ENCODE measurements around the gene GAMT. TPM values are rescaled to one million over a fixed set of nuclear protein-coding genes. Genes with fewer than 3 reads are reported as not detected.

GAMT gene
- 30.6 and 33.9 TPM in 2 replicates for total RNA-seq

DNA sequence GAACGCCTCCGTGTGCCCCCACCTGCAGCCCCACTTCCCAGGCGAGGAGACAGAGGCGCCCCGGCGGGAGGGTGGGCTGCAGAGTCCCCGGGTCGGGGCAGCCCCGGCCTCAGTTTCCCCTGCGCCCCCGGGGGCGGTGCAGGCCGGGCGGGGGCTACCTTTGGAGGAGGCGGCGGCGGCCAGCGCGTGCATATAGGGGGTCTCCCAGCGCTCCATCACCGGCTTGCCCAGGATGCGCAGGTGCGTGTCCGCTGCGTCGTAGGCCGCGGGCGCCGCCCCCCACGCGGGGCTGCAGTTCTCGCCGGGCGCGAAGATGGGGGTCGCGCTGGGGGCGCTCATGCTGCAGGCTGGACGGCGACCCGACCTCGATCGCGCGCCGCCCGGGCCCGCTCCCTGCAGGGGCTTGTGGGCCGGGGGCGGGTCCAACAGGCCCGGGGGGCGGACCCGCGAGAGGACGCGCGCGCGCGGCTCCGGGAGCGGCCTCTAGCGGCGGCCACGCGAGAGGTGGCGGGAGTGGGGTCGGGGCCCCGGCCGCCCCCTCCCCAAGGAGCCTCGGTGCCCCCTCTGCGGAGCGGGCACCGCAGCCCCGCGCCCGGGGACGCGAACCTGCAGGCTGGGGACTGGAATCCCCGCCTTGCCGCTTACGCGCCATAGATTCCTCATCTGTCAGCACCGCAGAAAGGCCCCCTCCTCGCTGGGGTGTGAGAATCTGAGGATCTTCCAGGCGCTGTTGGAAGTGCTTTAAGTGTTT, at the start of gene GAMT:
TSS of gene GAMT (minus strand) at position 405 of the 751 bp plus-strand sequence. CDS start at position 339, 66 bp downstream.
- intact Hi-C loops (cut with micrococcal nuclease): loop anchor here (10.0 kb wide), 2 partner anchors 127 to 157 kb away; partner anchors contain the start of genes ATP5F1D, FAM174C and MIDN
- peak; percentile 45 for DNase-seq (ENCODE audit: low spot score)
- H3K4me1 Mint-ChIP-seq (ENCODE audit: low read depth): peaks cover 5% of the 10 kb centered on the region
- peak within 1 kb of the TSS; percentile 66 for H3K4me3 Mint-ChIP-seq (ENCODE audit: low read depth)
- H3K27ac Mint-ChIP-seq: no peak within 1 kb of the TSS
- H3K9me3 Mint-ChIP-seq: no peaks in the 10 kb centered on the region
- H3K36me3 Mint-ChIP-seq (ENCODE audit: low read depth): no peaks in the 10 kb centered on the region
- H3K27me3 Mint-ChIP-seq (ENCODE audit: low read depth): peaks cover 2% of the 10 kb centered on the region

DNA sequence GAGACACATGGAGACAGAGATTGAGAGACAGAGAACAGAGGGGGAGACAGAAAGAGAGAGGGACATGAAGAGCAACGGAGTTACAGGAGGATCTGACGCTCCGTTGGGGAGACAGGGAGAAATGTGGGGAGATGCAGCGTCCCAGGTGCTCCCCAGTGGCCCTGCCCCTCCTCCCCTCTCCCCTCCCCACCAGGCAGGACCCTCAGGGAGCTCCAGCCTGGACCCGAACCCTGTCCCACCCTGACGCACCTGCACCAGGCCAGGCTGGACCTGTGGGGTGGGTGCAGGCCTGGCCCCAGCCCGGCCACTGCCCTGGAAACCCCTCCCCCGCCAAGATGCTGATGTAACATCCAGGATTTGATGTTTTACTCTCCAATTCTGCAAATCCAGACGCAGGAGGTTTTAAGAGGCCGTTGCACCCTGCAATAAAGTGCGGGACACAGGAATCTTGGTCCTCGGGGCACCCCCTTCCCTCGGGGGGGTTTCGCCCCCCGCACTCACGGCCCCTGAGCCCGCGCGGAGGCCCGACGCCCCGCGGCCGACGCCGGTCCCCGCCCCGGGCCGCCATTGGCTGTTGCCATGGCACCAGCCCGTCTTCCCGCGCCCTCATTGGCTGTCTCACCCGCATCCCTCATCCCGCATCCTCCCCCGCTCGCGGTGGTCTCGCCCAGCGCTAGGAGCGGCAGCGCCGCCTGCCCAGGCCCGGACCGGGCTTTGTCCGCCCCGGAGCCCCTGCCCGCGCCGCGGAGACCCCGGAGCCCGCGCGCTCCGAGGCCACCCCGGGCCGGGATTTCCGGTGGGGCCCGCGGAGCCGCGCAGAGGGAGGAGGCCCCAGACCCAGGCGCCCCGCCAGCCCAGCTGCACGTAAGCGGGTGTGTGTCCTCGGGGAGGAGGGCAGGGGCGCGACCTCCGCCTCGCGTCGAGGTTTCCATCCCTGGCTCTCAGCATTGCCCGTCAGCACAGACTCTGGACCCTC, 48.4 kb upstream of the GAMT start, which contains the start of gene APC2:
TSS of gene APC2 (plus strand) at position 655 of the 976 bp plus-strand sequence. CDS start 2,881 bp downstream, outside the sequence.
- H3K27ac Mint-ChIP-seq: no peak within 1 kb of the TSS
- DNase-seq (ENCODE audit: low spot score): no peak
- intact Hi-C loops (cut with micrococcal nuclease): loop anchor here (10.0 kb wide), 1 partner anchor 65 kb away; the partner anchor contains the start of gene ADAMTSL5
- H3K9me3 Mint-ChIP-seq: no peaks in the 10 kb centered on the region
- no peak within 1 kb of the TSS for H3K4me3 Mint-ChIP-seq (ENCODE audit: low read depth)
- H3K36me3 Mint-ChIP-seq (ENCODE audit: low read depth): no peaks in the 10 kb centered on the region
- H3K4me1 Mint-ChIP-seq (ENCODE audit: low read depth): peaks cover 2% of the 10 kb centered on the region
- peaks cover 51% of the 10 kb centered on the region for H3K27me3 Mint-ChIP-seq (ENCODE audit: low read depth)

DNA sequence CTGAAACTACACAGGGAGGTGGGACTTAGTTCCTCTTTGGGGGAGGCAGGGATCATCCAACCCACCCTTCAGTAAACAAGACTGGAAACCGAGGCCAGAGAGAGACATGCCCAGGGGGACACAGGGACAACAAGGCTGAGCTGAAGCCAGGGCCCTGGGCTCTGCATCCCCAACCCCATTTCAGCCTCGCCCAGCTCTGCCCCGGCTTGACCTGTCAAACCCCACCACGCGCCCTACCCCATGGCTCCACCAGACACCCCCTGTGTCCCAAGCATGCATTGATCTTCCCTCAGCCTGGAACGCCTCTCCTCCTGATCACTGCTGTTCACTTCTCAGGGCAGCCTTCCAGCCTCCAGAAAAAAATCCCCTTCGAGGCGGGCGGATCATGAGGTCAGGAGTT, 46.6 kb upstream of the GAMT start:
- intact Hi-C loops (cut with micrococcal nuclease): loop anchor here (10.0 kb wide), 1 partner anchor 67 kb away; the partner anchor contains the start of gene ADAMTSL5
- no peak overlapping the region for H3K4me3 Mint-ChIP-seq (ENCODE audit: low read depth)
- H3K27me3 Mint-ChIP-seq (ENCODE audit: low read depth): peaks cover 44% of the 10 kb centered on the region
- H3K36me3 Mint-ChIP-seq (ENCODE audit: low read depth): no peaks in the 10 kb centered on the region
- DNase-seq (ENCODE audit: low spot score): no peak
- peaks cover 2% of the 10 kb centered on the region for H3K4me1 Mint-ChIP-seq (ENCODE audit: low read depth)
- no peaks in the 10 kb centered on the region for H3K9me3 Mint-ChIP-seq
- no peak overlapping the region for H3K27ac Mint-ChIP-seq

DNA sequence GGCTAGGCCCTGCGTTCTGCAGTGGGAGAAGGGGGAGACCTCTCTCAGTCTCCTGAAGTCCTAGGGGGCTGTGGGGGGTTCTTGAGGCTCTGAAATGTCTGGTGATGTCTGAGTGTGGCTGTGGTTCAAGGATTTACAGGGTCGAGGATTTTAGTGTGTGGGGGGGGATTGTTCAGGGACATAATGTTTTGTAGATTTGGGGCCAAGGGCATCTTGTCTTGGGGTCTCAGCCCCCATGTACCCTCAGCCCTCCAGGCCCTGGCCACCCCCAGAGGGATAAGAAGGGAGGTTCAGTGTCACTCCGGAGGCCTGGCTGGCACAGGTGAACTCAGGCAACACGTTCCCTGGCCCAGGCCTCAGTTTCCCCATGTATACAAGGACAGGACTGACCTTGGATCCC, 46.2 kb upstream of the GAMT start:
- intact Hi-C loops (cut with micrococcal nuclease): loop anchor here (10.0 kb wide), 1 partner anchor 67 kb away; the partner anchor contains the start of gene ADAMTSL5
- Mint-ChIP-seq H3K4me3 (ENCODE audit: low read depth) (no peak overlapping the region), H3K36me3 (ENCODE audit: low read depth) (peaks cover 4% of the 10 kb centered on the region), H3K4me1 (ENCODE audit: low read depth) (peaks cover 2% of the 10 kb centered on the region), H3K9me3 (no peaks in the 10 kb centered on the region), H3K27me3 (ENCODE audit: low read depth) (peaks cover 39% of the 10 kb centered on the region), H3K27ac (no peak overlapping the region)
- DNase-seq (ENCODE audit: low spot score): no peak

DNA sequence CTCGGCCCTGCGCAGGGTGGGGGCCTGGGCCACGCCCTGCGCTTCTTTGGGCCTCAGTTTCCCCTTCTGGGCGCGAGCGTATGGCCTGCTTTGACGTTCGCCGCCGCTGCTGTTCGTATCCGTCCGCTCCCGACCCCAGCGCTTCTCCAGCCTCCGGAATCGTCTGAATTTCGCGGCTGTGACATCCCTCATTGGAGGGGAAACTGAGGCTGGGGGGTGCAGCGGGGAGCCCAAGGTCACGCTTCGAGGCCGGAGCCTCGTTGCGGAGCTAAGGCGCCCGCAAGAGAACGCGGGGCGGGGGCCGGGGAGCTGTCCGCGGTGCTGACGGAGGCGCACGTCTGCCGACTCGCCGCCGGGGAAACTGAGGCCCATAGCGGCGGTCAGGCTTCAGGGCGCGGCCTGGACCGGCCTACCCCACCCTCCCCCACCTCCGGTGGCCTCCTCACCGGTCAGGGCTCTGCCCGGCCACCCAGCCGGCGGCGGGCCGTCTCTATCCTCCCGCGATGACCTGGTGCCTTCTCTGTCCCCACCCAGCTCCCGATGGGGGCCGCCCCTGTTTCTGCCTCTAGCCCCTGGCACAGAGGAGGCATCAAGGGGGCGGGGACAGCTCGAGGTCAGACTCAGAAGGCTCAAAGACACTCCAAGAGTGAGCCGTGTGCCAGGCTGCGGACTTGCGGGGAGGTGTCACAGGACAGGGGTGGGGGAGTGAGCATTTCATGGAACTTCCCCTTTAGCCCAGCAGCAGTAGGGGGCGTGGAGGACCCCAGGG, 45.6 kb upstream of the GAMT start:
- H3K9me3 Mint-ChIP-seq: no peaks in the 10 kb centered on the region
- H3K36me3 Mint-ChIP-seq (ENCODE audit: low read depth): peaks cover 10% of the 10 kb centered on the region
- intact Hi-C loops (cut with micrococcal nuclease): loop anchor here (10.0 kb wide), 1 partner anchor 68 kb away; the partner anchor contains the start of gene ADAMTSL5
- no peak overlapping the region for H3K4me3 Mint-ChIP-seq (ENCODE audit: low read depth)
- DNase-seq (ENCODE audit: low spot score): no peak
- peaks cover 2% of the 10 kb centered on the region for H3K4me1 Mint-ChIP-seq (ENCODE audit: low read depth)
- H3K27ac Mint-ChIP-seq: no peak overlapping the region
- H3K27me3 Mint-ChIP-seq (ENCODE audit: low read depth): peaks cover 37% of the 10 kb centered on the region

DNA sequence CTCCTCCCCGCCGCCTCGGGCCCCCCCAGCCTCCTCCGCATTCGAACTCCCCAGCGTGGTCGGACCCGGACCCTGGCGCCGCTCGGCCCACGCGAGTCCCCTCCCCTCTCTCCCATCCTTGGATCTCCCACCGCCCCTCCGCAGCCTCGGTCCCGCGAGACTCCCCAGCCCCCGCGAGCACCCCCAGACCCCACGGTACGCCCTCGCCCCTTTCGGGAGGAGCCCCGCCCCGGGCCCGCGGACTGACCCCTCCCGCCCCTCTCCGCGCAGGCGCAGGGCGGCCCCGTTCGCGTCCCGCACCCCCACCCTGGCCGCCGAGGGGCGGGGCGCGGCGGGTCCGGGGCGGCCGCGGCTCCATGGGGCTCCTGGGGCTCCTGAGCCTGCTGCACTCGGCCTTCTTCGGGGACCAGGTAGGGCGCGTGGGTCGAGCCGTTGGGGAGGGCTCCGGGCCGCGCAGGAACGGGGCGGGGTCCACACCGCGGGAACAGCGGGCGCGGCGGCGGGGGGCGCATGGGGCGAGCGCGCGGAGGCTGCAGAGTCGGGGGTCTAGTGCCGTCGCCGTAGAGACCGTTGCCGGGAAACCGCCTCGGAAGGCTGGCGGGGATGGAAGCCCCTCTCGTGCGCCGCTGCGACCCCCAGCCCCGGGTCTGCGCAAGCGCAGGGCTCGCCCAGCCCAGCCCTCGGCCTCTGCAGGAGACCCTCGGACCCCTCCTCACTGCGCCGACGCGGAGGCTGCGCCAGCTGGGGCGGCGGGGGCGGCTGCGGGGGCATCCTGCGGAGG, 44.8 kb upstream of the GAMT start:
- H3K4me3 Mint-ChIP-seq (ENCODE audit: low read depth): no peak overlapping the region
- H3K27me3 Mint-ChIP-seq (ENCODE audit: low read depth): peaks cover 32% of the 10 kb centered on the region
- peaks cover 17% of the 10 kb centered on the region for H3K36me3 Mint-ChIP-seq (ENCODE audit: low read depth)
- no peak for DNase-seq (ENCODE audit: low spot score)
- H3K9me3 Mint-ChIP-seq: no peaks in the 10 kb centered on the region
- H3K4me1 Mint-ChIP-seq (ENCODE audit: low read depth): peaks cover 2% of the 10 kb centered on the region
- intact Hi-C loops (cut with micrococcal nuclease): loop anchor here (10.0 kb wide), 1 partner anchor 69 kb away; the partner anchor contains the start of gene ADAMTSL5
- H3K27ac Mint-ChIP-seq: no peak overlapping the region

DNA sequence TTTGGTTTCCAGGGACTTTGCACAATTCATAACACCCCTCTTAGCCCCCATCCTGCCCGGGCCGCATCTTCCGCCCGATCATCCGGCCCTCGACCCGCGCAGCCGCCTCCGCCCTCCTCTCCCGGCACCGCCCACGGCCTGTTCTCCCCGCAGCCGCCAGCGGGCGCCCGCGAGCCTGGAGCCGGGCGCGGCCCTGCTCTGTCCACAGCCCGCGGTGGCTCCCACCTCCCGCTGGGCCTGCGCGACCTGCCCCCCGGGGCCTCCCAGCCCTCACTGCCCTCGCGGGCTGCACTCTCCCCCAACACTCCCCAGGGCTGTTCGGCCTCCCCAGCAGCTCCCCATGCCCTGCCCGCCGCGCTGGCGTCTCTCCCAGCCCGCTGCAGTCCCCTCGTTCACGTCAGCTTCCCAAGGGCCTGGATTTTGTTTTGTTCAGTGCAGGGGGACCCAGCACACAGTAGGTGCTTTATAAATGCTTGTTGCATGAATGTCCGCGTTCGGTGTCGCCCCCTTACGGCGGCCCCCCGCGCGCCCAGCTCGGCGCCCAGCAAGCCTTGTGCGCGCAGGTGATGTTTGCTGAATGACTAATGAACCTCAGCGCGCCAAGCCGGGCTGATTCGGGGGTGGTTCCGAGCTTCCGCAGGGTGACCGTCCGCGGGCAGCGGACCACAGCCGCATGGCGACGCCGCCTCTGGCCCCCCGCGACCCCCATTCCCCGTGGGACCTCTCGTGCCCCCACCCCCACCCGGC, 44.0 kb upstream of the GAMT start:
- Mint-ChIP-seq H3K4me1 (ENCODE audit: low read depth) (peaks cover 4% of the 10 kb centered on the region), H3K36me3 (ENCODE audit: low read depth) (peaks cover 25% of the 10 kb centered on the region), H3K27me3 (ENCODE audit: low read depth) (peaks cover 24% of the 10 kb centered on the region), H3K4me3 (ENCODE audit: low read depth) (peak overlapping the region; percentile 63), H3K9me3 (no peaks in the 10 kb centered on the region), H3K27ac (no peak overlapping the region)
- intact Hi-C loops (cut with micrococcal nuclease): loop anchor here (10.0 kb wide), 1 partner anchor 69 kb away; the partner anchor contains the start of gene ADAMTSL5
- peak; percentile 78 for DNase-seq (ENCODE audit: low spot score)

DNA sequence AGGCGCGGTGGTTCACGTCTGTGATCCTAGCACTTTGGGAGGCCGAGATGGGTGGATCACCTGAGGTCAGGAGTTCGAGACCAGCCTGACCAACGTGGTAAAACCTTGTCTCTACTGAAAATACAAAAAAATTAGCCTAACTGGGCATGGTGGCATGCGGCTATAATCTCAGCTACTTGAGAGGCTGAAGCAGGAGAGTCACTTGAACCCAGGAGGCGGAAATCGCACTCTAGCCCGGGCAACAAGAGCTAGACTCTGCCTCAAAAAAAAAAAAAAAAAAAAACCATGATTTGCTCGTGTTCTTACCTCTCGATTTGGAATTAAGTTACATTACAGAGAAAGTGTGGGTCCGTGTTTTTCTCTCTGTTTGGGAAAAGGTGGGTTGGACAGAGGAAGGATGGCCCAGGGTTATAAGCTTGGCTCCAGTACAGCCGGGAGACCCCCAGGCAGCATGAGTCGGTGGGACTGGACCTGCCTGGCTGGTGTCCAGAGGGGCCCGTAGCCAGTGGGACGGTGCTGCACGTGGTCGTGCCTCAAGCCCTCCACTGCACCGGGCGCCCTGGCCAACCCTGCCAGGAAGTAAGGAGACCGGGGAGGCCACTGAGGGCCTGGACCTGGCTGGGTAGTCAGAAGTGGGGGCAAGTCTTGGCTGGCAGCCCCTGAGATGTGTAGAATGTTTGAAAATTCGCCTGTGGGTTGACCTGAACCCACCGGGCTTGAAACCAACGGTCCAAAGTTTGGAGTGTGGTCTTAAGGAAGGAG, 40.5 kb upstream of the GAMT start:
- no peak for DNase-seq (ENCODE audit: low spot score)
- no peak overlapping the region for H3K27ac Mint-ChIP-seq
- peaks cover 48% of the 10 kb centered on the region for H3K36me3 Mint-ChIP-seq (ENCODE audit: low read depth)
- H3K27me3 Mint-ChIP-seq (ENCODE audit: low read depth): peaks cover 3% of the 10 kb centered on the region
- H3K4me1 Mint-ChIP-seq (ENCODE audit: low read depth): peaks cover 15% of the 10 kb centered on the region
- intact Hi-C loops (cut with micrococcal nuclease): loop anchor here (10.0 kb wide), 1 partner anchor 73 kb away; the partner anchor contains the start of gene ADAMTSL5
- no peaks in the 10 kb centered on the region for H3K9me3 Mint-ChIP-seq
- H3K4me3 Mint-ChIP-seq (ENCODE audit: low read depth): peak overlapping the region; percentile 56

DNA sequence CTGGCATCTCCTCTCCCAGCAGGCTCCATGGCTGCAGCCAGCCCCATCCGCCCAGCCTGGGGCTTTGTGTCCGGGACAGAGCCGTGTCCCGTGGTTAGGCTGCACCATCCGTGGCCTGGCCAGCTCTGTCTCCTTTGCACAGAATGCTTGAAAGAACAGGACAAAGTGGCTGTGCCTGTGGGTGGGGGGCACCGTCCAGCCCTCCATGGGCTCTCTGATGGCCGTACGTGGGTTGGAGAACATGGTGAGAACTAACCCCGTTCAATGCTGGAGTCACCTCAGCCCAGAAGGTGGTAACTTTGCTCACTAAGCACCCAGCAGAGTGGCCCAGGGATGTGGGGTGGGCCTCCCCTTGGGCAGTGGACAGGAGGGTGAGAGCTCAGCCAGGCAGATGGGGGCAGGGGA, 39.7 kb upstream of the GAMT start:
- Mint-ChIP-seq H3K27ac (no peak overlapping the region), H3K27me3 (ENCODE audit: low read depth) (no peaks in the 10 kb centered on the region), H3K4me1 (ENCODE audit: low read depth) (peaks cover 15% of the 10 kb centered on the region), H3K4me3 (ENCODE audit: low read depth) (peak overlapping the region; percentile 99), H3K9me3 (no peaks in the 10 kb centered on the region), H3K36me3 (ENCODE audit: low read depth) (peaks cover 48% of the 10 kb centered on the region)
- intact Hi-C loops (cut with micrococcal nuclease): loop anchor here (10.0 kb wide), 1 partner anchor 74 kb away; the partner anchor contains the start of gene ADAMTSL5
- no peak for DNase-seq (ENCODE audit: low spot score)

DNA sequence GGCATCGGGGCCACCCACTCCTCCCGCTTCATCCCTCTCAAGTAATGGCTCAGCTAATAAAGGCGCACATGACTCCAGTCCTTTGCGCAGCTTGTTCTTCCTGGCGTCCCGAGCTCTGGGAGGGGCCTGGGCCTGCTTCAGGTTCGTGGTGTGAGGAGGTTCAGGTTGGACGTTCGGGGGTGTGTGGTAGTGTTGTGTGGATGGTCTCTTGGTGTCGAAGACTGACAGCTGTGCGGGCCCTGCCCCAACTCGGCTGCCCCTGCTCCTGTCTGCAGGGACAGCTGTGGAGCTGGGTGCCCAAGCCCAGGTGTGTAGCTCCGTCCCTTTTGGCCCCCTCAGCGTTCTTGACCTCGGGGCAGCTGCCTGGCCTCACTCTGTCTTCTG, 39.1 kb upstream of the GAMT start:
- no peak for DNase-seq (ENCODE audit: low spot score)
- Mint-ChIP-seq H3K4me1 (ENCODE audit: low read depth) (peaks cover 14% of the 10 kb centered on the region), H3K36me3 (ENCODE audit: low read depth) (peaks cover 53% of the 10 kb centered on the region), H3K27ac (peak overlapping the region; percentile 65), H3K9me3 (no peaks in the 10 kb centered on the region), H3K27me3 (ENCODE audit: low read depth) (no peaks in the 10 kb centered on the region), H3K4me3 (ENCODE audit: low read depth) (peak overlapping the region; percentile 99)
- intact Hi-C loops (cut with micrococcal nuclease): loop anchor here (10.0 kb wide), 1 partner anchor 74 kb away; the partner anchor contains the start of gene ADAMTSL5

Data from activated T-helper 2 cell treated with anti-CD3 and anti-CD28 coated beads, Interferon-gamma antibody, Interleukin-2, Interleukin-4, amounts not matched to agents 10 μg/mL and 5 μg/mL and 100 μg/mL, durations not matched to agents 14 hours and 24 hours and 36 hours (primary cell).